Cardiac fibroblast (primary cell): ENCODE measurements around the gene SARS1.
"Not testable (repeated sequence)": the region's sequence is repeated elsewhere in the genome, so short reads cannot be mapped to it uniquely, and the experiment has no call there.

ENCODE experiments used
- DNase-seq, 2 donors: peaks; one replicate each; pipeline versions ENCODE4 v3.0.0 to v3.0.0-alpha.2; 2010; ENCODE audit warnings: low read depth in 2 of 2
- H3K4me3 ChIP-seq, 2 donors: replicated peaks in 1 of 2; 1 replicate in 1 of 2; 2 replicates in 1 of 2; pipeline ENCODE4 v1.5.1; 2011; ENCODE audit warnings: low read depth in 2 of 2, low read length in 2 of 2, mild to moderate bottlenecking in 2 of 2, moderate library complexity in 1 of 2
- TF ChIP-seq, protein P1 (sequence below): IDR thresholded peaks from one replicate; pipeline ENCODE4 v1.5.1; 2011; ENCODE audit warnings: low read depth, mild to moderate bottlenecking, low read length, inconsistent platforms

SARS1 gene

DNA sequence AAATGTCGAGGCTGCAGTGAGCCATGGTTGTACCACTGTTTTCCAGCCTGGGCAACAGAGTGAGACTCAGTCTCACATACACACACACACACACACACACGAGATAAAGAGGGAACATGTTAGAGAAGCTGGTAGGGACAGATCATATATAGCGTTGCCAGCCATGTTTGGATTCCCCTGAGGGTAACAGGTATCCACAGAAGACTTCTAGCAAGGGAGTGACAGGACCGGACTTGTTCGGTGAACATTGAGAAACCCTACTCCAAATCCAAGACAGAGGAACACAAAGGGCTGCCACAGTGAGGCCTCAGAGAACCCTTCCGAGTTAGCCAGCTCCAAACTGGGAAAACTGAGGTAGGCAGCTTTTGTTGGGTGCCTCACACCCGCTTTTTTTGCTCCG is 3.7 kb upstream of the SARS1 start:
- TF ChIP-seq, protein P1, sequence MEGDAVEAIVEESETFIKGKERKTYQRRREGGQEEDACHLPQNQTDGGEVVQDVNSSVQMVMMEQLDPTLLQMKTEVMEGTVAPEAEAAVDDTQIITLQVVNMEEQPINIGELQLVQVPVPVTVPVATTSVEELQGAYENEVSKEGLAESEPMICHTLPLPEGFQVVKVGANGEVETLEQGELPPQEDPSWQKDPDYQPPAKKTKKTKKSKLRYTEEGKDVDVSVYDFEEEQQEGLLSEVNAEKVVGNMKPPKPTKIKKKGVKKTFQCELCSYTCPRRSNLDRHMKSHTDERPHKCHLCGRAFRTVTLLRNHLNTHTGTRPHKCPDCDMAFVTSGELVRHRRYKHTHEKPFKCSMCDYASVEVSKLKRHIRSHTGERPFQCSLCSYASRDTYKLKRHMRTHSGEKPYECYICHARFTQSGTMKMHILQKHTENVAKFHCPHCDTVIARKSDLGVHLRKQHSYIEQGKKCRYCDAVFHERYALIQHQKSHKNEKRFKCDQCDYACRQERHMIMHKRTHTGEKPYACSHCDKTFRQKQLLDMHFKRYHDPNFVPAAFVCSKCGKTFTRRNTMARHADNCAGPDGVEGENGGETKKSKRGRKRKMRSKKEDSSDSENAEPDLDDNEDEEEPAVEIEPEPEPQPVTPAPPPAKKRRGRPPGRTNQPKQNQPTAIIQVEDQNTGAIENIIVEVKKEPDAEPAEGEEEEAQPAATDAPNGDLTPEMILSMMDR = no peak
- H3K4me3 ChIP-seq = no peak overlapping the region

DNA sequence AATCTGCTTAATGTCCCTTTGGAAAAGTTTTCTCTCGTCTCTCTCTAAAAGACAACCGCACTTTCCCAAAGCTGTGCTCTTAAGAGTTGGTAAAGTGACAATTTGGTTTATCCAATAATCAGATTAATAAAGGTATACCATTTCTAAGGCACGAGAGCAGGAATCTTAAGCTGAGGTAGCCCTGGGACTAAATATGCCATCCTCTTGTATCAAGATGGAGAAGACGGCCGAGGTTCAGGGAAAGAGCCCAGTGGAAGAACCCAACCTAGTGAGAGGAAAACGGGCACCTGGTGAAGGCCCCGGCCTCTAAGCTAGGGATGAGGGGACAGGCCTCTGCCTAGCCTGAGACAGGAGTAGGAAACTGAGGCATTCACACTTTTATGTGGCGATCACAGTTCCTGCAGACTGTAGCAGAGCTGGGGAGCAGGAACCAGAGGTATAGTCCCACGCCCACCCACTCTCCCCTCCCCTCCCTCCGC is 334 bp upstream of the SARS1 start:
- TF ChIP-seq, protein P1 = no peak

More for the DNA sequence above, 3.7 kb upstream of the SARS1 start:
- DNase-seq = no peak

DNA sequence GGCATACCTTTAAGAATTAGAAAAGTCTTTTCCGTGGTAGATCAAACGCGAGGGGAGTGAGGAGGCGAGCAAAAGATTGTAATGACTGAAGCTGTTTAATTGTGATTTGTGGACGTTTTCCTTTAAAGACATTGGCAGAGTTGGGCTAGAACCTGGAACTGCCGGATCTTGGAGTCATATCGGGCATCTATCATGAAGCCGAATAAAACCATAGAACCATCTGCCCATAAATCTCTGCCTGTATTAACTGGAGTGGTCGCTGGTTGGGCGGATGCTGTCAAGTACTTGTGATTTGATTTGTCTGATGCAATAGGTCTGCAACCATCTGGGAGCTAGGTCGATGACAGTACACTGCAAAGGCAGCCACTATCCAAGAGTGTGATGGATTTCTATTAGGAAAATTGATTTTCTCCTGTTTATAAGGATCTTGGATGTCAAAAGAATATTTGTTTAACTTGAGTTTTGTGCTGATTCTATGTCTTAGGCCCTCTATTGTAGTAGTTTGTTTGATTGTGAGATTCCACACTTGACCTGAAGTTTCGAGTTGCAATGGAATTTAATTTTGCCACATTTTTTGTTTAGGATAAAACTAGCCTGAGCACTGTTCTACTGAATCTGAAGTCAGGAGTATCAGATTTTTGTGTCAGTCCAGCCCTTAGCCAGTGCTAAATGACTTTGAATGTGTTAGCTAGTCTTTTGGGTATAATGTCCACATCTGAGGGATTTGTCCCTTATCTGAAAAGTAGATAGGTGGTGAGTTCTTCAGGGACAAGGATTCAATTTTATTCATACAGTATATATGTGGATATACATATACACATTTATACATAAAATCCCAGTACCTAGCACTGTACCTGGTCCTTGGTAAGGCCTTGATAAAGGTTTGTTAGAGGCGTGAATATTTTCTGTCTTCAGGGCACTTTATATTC is 1.2 kb downstream of the SARS1 start:
- peak; percentile 87 to 91 for DNase-seq
- peak overlapping the region; percentile 94 to 95 for H3K4me3 ChIP-seq
- TF ChIP-seq, protein P1 = no peak

More for the DNA sequence above, 334 bp upstream of the SARS1 start:
- H3K4me3 ChIP-seq = peak overlapping the region; percentile 30 to 95
- DNase-seq = no peak

DNA sequence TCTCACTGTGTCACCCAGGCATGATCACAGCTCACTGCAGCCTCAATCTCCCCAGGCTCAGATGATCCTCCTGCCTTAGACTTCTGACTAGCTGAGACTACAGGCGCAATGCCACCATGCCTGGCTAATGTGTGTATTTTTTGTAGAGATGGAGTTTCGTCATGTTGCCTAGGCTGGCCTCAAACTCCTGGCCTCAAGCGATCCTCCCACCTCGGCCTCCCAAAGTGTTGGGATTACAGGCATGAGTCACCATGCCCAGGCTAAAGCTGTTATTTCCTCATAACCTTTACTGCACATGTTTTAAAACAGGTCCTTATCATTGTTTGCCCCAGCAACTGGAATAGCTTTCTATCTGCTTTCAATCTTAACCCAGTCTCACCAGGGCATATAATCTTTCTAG is 2.9 kb downstream of the SARS1 start:
- DNase-seq = peak in 1 of 2 donors; percentile 11
- H3K4me3 ChIP-seq = no peak overlapping the region
- TF ChIP-seq, protein P1 = no peak

DNA sequence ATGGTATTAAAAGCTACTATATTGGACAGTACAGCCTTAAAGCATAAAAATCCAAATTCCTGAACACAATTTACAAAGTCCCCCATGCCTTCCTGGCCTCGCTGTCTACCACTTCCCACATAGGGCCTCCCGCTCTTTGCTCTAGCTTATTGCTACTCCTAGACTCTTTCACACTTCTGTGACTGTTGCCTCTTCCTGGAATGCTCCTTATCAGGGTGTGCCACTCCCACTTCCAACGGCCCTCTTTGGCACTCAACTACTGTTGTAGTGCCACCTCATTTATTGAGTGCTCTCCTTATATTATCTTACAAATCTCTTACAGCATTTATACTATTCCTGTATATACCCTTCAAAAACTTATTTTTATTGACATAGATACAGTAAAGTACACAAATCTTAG is 4.8 kb downstream of the SARS1 start:
- TF ChIP-seq, protein P1 = no peak
- DNase-seq = peak in 1 of 2 donors; percentile 32
- no peak overlapping the region for H3K4me3 ChIP-seq

DNA sequence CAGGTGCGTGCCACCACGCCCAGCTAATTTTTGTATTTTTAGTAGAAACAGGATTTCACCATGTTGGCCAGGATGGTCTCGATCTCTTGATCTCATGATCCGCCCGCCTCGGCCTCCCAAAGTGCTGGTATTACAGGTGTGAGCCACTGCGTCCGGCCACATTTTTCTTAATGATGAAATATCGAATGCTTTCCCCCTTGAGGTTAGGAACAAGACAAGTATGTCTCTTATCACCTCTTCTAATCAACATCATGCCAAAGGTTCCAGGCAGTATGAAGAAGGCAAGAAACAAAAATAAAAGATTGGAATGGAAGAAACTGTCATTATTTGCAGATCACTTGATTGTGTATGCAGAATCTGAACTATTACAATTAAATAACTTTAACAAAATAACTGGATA is 7.5 kb downstream of the SARS1 start:
- not testable (repeated sequence) for DNase-seq, H3K4me3 ChIP-seq

DNA sequence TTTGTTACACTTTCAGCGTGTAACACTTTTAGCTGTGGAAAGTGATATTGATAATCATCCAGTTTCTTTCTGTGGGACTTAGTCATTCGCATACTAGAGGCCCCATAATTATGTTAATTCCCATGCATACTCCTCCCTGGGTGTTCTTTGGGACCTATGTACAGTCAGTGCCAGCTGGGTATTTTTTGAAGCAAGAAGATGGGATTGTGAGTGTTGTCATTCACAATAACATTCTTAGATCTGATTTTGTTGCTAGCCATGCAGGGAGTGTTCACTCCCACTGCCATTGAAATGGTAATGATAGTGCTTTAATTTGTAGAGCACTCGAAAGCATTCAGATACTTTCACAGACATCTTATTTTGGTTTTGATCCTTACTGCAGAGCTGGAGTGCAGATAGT is 11.6 kb downstream of the SARS1 start:
- no peak for DNase-seq
- H3K4me3 ChIP-seq = no peak overlapping the region
- TF ChIP-seq, protein P1 = no peak
